Upper lobe of left lung (tissue), 4 donors: ENCODE measurements around the gene CASS4.

ENCODE experiments used
- CTCF ChIP-seq, 6 experiments: fragments of 450-650 bp in 4 of 6; fragments of 200-600 bp in 2 of 6; sonication (generic) in 2 of 6; IDR thresholded peaks; one replicate each; pipeline ENCODE4 v1.5.1; 2016 to 2019; ENCODE audit warnings: antibody characterized with exemption in 6 of 6
- EP300 ChIP-seq, 4 donors: sonication (generic); formaldehyde crosslinking; IDR thresholded peaks; one replicate each; pipeline ENCODE4 v1.5.1; 2017; ENCODE audit warnings: antibody characterized with exemption in 4 of 4, control low read depth in 2 of 4
- POLR2A ChIP-seq, 4 donors: fragments of 450-650 bp; IDR thresholded peaks; one replicate each; pipeline ENCODE4 v1.5.1; 2016 to 2017; ENCODE audit warnings: antibody characterized with exemption in 4 of 4, mild to moderate bottlenecking in 2 of 4

GRCh38 chr20:56428410-56428809 lies 16.4 kb downstream of the CASS4 start:
- TF ChIP-seq CTCF (IDR thresholded peaks at IDR 0.05) (no peak), POLR2A (IDR thresholded peaks at IDR 0.05) (no peak), EP300 (IDR thresholded peaks at IDR 0.05) (no peak)
